CD14-positive monocyte (primary cell): ENCODE data around the gene LRWD1. TPM values are rescaled to one million over a fixed set of nuclear protein-coding genes. Genes with fewer than 3 reads are reported as not detected.

Source experiments
- DNase-seq, 3 donors: peaks; one replicate each; pipeline ENCODE4 v3.0.0-alpha.2; 2011 to 2022
- H2AFZ ChIP-seq: 2 replicates; pipeline ENCODE4 v1.6.0; 2012; ENCODE audit warnings: mild to moderate bottlenecking, low read depth, low read length, inconsistent platforms; ENCODE audit not compliant: insufficient read depth, poor library complexity, severe bottlenecking
- H3K27ac ChIP-seq, 2 donors: 1 replicate in 1 of 2; 2 replicates in 1 of 2; pipeline ENCODE4 v1.5.1; 2012 to 2013; ENCODE audit warnings: low read length in 2 of 2, control low read depth in 1 of 2, inconsistent platforms in 1 of 2, low read depth in 1 of 2, mild to moderate bottlenecking in 1 of 2
- H3K27me3 ChIP-seq, 2 donors: one replicate each; pipeline versions ENCODE4 v1.6.0 to v1.6.1; 2011 to 2013; ENCODE audit warnings: low read length in 2 of 2; ENCODE audit not compliant: control insufficient read depth in 2 of 2, insufficient read depth in 2 of 2
- H3K36me3 ChIP-seq, 2 donors: replicated peaks in 1 of 2; 1 replicate in 1 of 2; 2 replicates in 1 of 2; pipeline versions ENCODE4 v1.5.1 to v1.6.1; 2012 to 2013; ENCODE audit warnings: low read length in 2 of 2, control low read depth in 1 of 2, inconsistent platforms in 1 of 2, mild to moderate bottlenecking in 1 of 2; ENCODE audit not compliant: insufficient read depth in 2 of 2, control insufficient read depth in 1 of 2
- H3K4me1 ChIP-seq, 2 donors: 1 replicate in 1 of 2; 2 replicates in 1 of 2; pipeline versions ENCODE4 v1.5.1 to v1.6.1; 2012 to 2013; ENCODE audit warnings: low read length in 2 of 2, control low read depth in 1 of 2, inconsistent platforms in 1 of 2, mild to moderate bottlenecking in 1 of 2, moderate library complexity in 1 of 2; ENCODE audit not compliant: insufficient read depth in 2 of 2, control insufficient read depth in 1 of 2
- H3K4me2 ChIP-seq: replicated peaks from 2 replicates; pipeline ENCODE3; 2012; ENCODE audit warnings: low read length, moderate library complexity, mild to moderate bottlenecking; ENCODE audit not compliant: poor library complexity, severe bottlenecking; ENCODE audit errors: extremely low read depth
- H3K4me3 ChIP-seq, 3 experiments: fragments of 200-600 bp in 1 of 3; sonication (generic) in 1 of 3; replicated peaks in 1 of 3; 1 replicate in 2 of 3; 2 replicates in 1 of 3; pipeline ENCODE4 v1.5.1; 2011 to 2013; ENCODE audit warnings: low read length in 3 of 3, mild to moderate bottlenecking in 3 of 3, control low read depth in 2 of 3, low read depth in 2 of 3, inconsistent platforms in 1 of 3, moderate library complexity in 1 of 3
- H3K79me2 ChIP-seq: 2 replicates; pipeline ENCODE4 v1.6.0; 2012; ENCODE audit warnings: mild to moderate bottlenecking, control low read depth, inconsistent platforms, low read length, moderate library complexity; ENCODE audit not compliant: insufficient read depth
- H3K9ac ChIP-seq: 2 replicates; pipeline ENCODE4 v1.6.0; 2017; ENCODE audit warnings: low read length, mild to moderate bottlenecking; ENCODE audit not compliant: insufficient read depth, poor library complexity, severe bottlenecking
- H3K9me3 ChIP-seq, 2 donors: replicated peaks in 1 of 2; 1 replicate in 1 of 2; 2 replicates in 1 of 2; pipeline versions ENCODE4 v1.5.1 to v1.6.1; 2012 to 2013; ENCODE audit warnings: low read length in 2 of 2, control low read depth in 1 of 2; ENCODE audit not compliant: control insufficient read depth in 1 of 2, insufficient read depth in 1 of 2
- H4K20me1 ChIP-seq: 2 replicates; pipeline ENCODE4 v1.6.0; 2012; ENCODE audit warnings: mild to moderate bottlenecking, low read length, control low read depth, moderate library complexity; ENCODE audit not compliant: insufficient read depth
- H3K27ac Mint-ChIP-seq, 7 donors: one replicate each; pipeline ENCODE4 v1.8.0; 2020; ENCODE audit warnings: mild to moderate bottlenecking in 7 of 7, mixed read lengths in 7 of 7, moderate library complexity in 6 of 7, inconsistent platforms in 2 of 7
- H3K27me3 Mint-ChIP-seq, 3 donors: one replicate each; pipeline ENCODE4 v1.8.0; 2021 to 2022; ENCODE audit warnings: low read depth in 3 of 3, mild to moderate bottlenecking in 3 of 3, mixed read lengths in 3 of 3, moderate library complexity in 3 of 3, inconsistent platforms in 1 of 3
- H3K36me3 Mint-ChIP-seq, 2 donors: one replicate each; pipeline ENCODE4 v1.8.0; 2020; ENCODE audit warnings: mixed read lengths in 2 of 2, inconsistent platforms in 1 of 2, mild to moderate bottlenecking in 1 of 2
- H3K4me1 Mint-ChIP-seq: one replicate; pipeline ENCODE4 v1.8.0; 2020; ENCODE audit warnings: mild to moderate bottlenecking, mixed read lengths
- H3K4me3 Mint-ChIP-seq, 2 donors: one replicate each; pipeline ENCODE4 v1.8.0; 2020; ENCODE audit warnings: mild to moderate bottlenecking in 2 of 2, mixed read lengths in 2 of 2, moderate library complexity in 1 of 2
- H3K9me3 Mint-ChIP-seq, 7 donors: one replicate each; pipeline ENCODE4 v1.8.0; 2020 to 2022; ENCODE audit warnings: mixed read lengths in 7 of 7, mild to moderate bottlenecking in 6 of 7, moderate library complexity in 6 of 7, inconsistent platforms in 2 of 7
- CTCF ChIP-seq: fragments of 200-600 bp; IDR thresholded peaks from one replicate; pipeline ENCODE4 v1.8.0; 2022; ENCODE audit warnings: antibody characterized with exemption, mild to moderate bottlenecking
- WGBS: methylation state at CpG from one replicate; pipeline ENCODE4 v1.1.5; 2013; ENCODE audit warnings: missing lambda C conversion rate; ENCODE audit not compliant: insufficient coverage; 5-methylcytosine and 5-hydroxymethylcytosine counted together
- intact Hi-C, 2 donors: fragments of 100-400 bp; cut with micrococcal nuclease; formaldehyde crosslinking; loops; one replicate each; pipeline versions ENCODE4 v1.15.0 to v1.15.1; 2023
- polyA plus RNA-seq, 3 donors: library from polyadenylated mRNA; depleted of rRNA in 1 of 3; unstranded in 2 of 3; stranded (reverse) in 1 of 3; fragments of 300-500 nt in 2 of 3; fragments of >200 nt in 1 of 3; fragmentation: Illumina TruSeq in 2 of 3; gene quantifications; 1 replicate in 2 of 3; 2 replicates in 1 of 3; pipeline ENCODE4 v1.2.3, GENCODE V29; 2012 to 2021

LRWD1 gene
- polyA plus RNA-seq, 3 donors: 5.4 to 10.7 (median 6.1) TPM

GRCh38 chr7:102468478-102469350 is 3.9 kb downstream of the LRWD1 start:
- DNase-seq: no peak
- Histone ChIP-seq H3K36me3 (peaks cover 13 to 17% of the 10 kb centered on the region in 2 donors), H3K27me3 (no peaks in the 10 kb centered on the region), H3K4me3 (no peak overlapping the region), H3K79me2 (peaks cover 10% of the 10 kb centered on the region), H3K9ac (no peak overlapping the region), H2AFZ (no peak overlapping the region), H4K20me1 (peaks cover 9% of the 10 kb centered on the region), H3K4me2 (no peak overlapping the region), H3K4me1 (peaks cover 16 to 18% of the 10 kb centered on the region in 2 donors), H3K27ac (no peak overlapping the region), H3K9me3 (no peaks in the 10 kb centered on the region)
- H3K4me1 Mint-ChIP-seq: peaks cover 20% of the 10 kb centered on the region
- peak overlapping the region in 1 of 7 donors; percentile 66 for H3K27ac Mint-ChIP-seq
- 93% methylated on average over 40 of the region's 40 CpGs for WGBS
- no peak overlapping the region for H3K4me3 Mint-ChIP-seq
- H3K36me3 Mint-ChIP-seq: peaks cover 13 to 17% of the 10 kb centered on the region in 2 donors
- no peak for TF ChIP-seq CTCF
- no peaks in the 10 kb centered on the region for H3K9me3 Mint-ChIP-seq
- peaks cover 0 to 2% (median 2%) of the 10 kb centered on the region in 3 donors for H3K27me3 Mint-ChIP-seq
- intact Hi-C loops: loop anchor here in 1 of 2 donors (10.0 kb wide), 1 partner anchor 184 kb away; the partner anchor contains the start of gene SH2B2

- intact Hi-C loops: loop anchor here in 1 of 2 donors (10.0 kb wide), 1 partner anchor 185 kb away; the partner anchor contains the start of gene SH2B2
- no peak overlapping the region for H3K4me3 Mint-ChIP-seq
- peaks cover 15 to 19% of the 10 kb centered on the region in 2 donors for H3K36me3 ChIP-seq
- no peak overlapping the region for H3K9ac ChIP-seq
- peaks cover 9% of the 10 kb centered on the region for H4K20me1 ChIP-seq
- H3K27ac Mint-ChIP-seq: no peak overlapping the region
- DNase-seq: no peak
- H2AFZ ChIP-seq: no peak overlapping the region
- H3K4me2 ChIP-seq: no peak overlapping the region
- no peak for TF ChIP-seq CTCF
- H3K4me1 ChIP-seq: peaks cover 9 to 11% of the 10 kb centered on the region in 2 donors
- peaks cover 3% of the 10 kb centered on the region for H3K79me2 ChIP-seq
- H3K9me3 Mint-ChIP-seq: no peaks in the 10 kb centered on the region
- peaks cover 14 to 22% of the 10 kb centered on the region in 2 donors for H3K36me3 Mint-ChIP-seq
- H3K27ac ChIP-seq: no peak overlapping the region
- H3K27me3 Mint-ChIP-seq: peaks cover 0 to 2% (median 2%) of the 10 kb centered on the region in 3 donors
- no peaks in the 10 kb centered on the region for H3K9me3 ChIP-seq
- WGBS: 92% methylated on average over 20 of the region's 24 CpGs
- H3K4me3 ChIP-seq: no peak overlapping the region
- H3K27me3 ChIP-seq: no peaks in the 10 kb centered on the region
- peaks cover 14% of the 10 kb centered on the region for H3K4me1 Mint-ChIP-seq
These were observed 4.7 kb downstream of the LRWD1 start for GRCh38 chr7:102469351-102469971.
